Heart left ventricle (tissue), 16 donors: ENCODE measurements around the gene ESPNL. TPM values are rescaled to one million over a fixed set of nuclear protein-coding genes. Genes with fewer than 3 reads are reported as not detected.

Experiments
- ATAC-seq, 4 donors: fragments of 200-7000 bp; cut with Tn5 transposase; one replicate each; pipeline ENCODE4 v1.9.1; 2020 to 2022; ENCODE audit warnings: moderate library complexity in 4 of 4, mild to moderate bottlenecking in 3 of 4, moderate number of reproducible peaks in 1 of 4
- DNase-seq, 5 donors: peaks; one replicate each; pipeline ENCODE4 v3.0.0-alpha.2; 2020
- H3K27ac ChIP-seq, 12 donors: fragments of 200-600 bp; sonication (generic) in 4 of 12; one replicate each; pipeline versions ENCODE4 v1.5.0 to v1.8.0; 2016 to 2022; ENCODE audit warnings: mild to moderate bottlenecking in 2 of 12
- H3K27me3 ChIP-seq, 9 donors: fragments of 200-600 bp; sonication (generic) in 2 of 9; one replicate each; pipeline versions ENCODE4 v1.5.1 to v1.8.0; 2016 to 2022; ENCODE audit warnings: mild to moderate bottlenecking in 3 of 9
- H3K36me3 ChIP-seq, 9 donors: fragments of 200-600 bp; sonication (generic) in 2 of 9; one replicate each; pipeline versions ENCODE4 v1.5.0 to v1.8.0; 2018 to 2022; ENCODE audit warnings: mild to moderate bottlenecking in 2 of 9
- H3K4me1 ChIP-seq, 12 donors: fragments of 200-600 bp; sonication (generic) in 4 of 12; one replicate each; pipeline versions ENCODE4 v1.5.0 to v1.8.0; 2016 to 2022; ENCODE audit warnings: mild to moderate bottlenecking in 3 of 12
- H3K4me3 ChIP-seq, 12 donors: fragments of 200-600 bp; sonication (generic) in 4 of 12; one replicate each; pipeline versions ENCODE4 v1.5.0 to v1.8.0; 2017 to 2022; ENCODE audit warnings: mild to moderate bottlenecking in 9 of 12, moderate library complexity in 4 of 12
- H3K9me3 ChIP-seq, 12 donors: fragments of 200-600 bp; sonication (generic) in 4 of 12; one replicate each; pipeline versions ENCODE4 v1.5.0 to v1.8.0; 2016 to 2022; ENCODE audit warnings: mild to moderate bottlenecking in 1 of 12
- POLR2A ChIP-seq, 2 donors: fragments of 450-650 bp; IDR thresholded peaks; one replicate each; pipeline ENCODE4 v1.6.1; 2017; ENCODE audit warnings: antibody characterized with exemption in 2 of 2, mild to moderate bottlenecking in 2 of 2, moderate library complexity in 2 of 2
- WGBS, 4 donors: extraction: QIAGEN DNeasy Blood & Tissue Kit in 2 of 4; methylation state at CpG; one replicate each; pipeline versions ENCODE4 v1.1.5 to v1.1.7; 2013 to 2018; 5-methylcytosine and 5-hydroxymethylcytosine counted together
- intact Hi-C, 10 donors: fragments of 100-400 bp; cut with DNase I; formaldehyde crosslinking; loops; one replicate each; pipeline versions ENCODE4 v1.11.1 to v1.14.2; 2022
- polyA plus RNA-seq, 2 donors: library from polyadenylated mRNA; stranded (reverse); fragments of 200-250 nt; gene quantifications; one replicate each; pipeline ENCODE4 v1.2.3, GENCODE V29; 2013
- total RNA-seq, 9 donors: library from RNA; depleted of rRNA in 2 of 9; stranded (reverse); fragments of >200 nt in 2 of 9; fragmentation: NEBNext Ultra II Directional in 3 of 9; extraction: Animal tissue kit (Norgen Biotek cat#: 25700) in 3 of 9; gene quantifications; one replicate each; pipeline versions ENCODE4 v1.1.0 to v1.2.4, GENCODE V29; 2016 to 2023
- TF ChIP-seq, protein P1 (sequence below), 12 donors: fragments of 200-600 bp; sonication (generic) in 4 of 12; IDR thresholded peaks; one replicate each; pipeline versions ENCODE4 v1.5.0 to v1.8.0; 2018 to 2022; ENCODE audit warnings: antibody characterized with exemption in 12 of 12, mild to moderate bottlenecking in 5 of 12
- donor health status: ischemic (EF 13 %, LVEDD 7.1; RV severe dilation, severe dysfunction).
- donor health status: healthy with polysubstance abuse.
- donor health status: DM: no; HTN: yes; CAD: no.
- donor health status: DM: no; HTN: no; CAD: no.
- donor health status: ischemic (EF 25% LVEDD 6.9; RV normal size, moderate dysfunction).
- donor health status: ischemic (EF 25% LVEDD 5.7; RV mildly dilated, moderate dysfunction).
- donor health status: healthy.
- donor health status: DM: yes; HTN: yes; CAD: no.
- donor health status: ischemic (EF 35%, LVEDD 5.7; RV mildly dilated, moderate dysfunction).
- donor health status: nonischemic (EF 11% LVEDD 7.7; RV severe dilation, severe dysfunction).
- donor health status: DM: yes; HTN: yes; CAD: no.
- donor health status: PGD.
- donor health status: ischemic (EF 29% LVEDD 5.4; RV normal size, mild dysfunction).
- donor health status: nonischemic (EF 23%, LVEDD 6.1; RV moderate dilation, normal function).

ESPNL gene
- total and polyA plus RNA-seq, 11 donors, result 0.05 to 1.2 (median 0.27) TPM; not detected in 2

- intact Hi-C loops, result no loop called here
- Histone ChIP-seq H3K4me1 (peaks cover 0 to 12% (median 0%) of the 10 kb centered on the region in 12 donors), H3K9me3 (no peaks in the 10 kb centered on the region), H3K27ac (no peak overlapping the region), H3K27me3 (no peaks in the 10 kb centered on the region), H3K36me3 (peaks cover 0 to 4% (median 0%) of the 10 kb centered on the region in 9 donors), H3K4me3 (no peak overlapping the region)
- peak in 1 of 5 donors; percentile 58 for DNase-seq
- WGBS, 4 donors, result 87 to 91% (median 90%) methylated on average over 22 of the region's 22 CpGs
- no peak for TF ChIP-seq POLR2A (IDR thresholded peaks at IDR 0.05)
- TF ChIP-seq, protein P1, sequence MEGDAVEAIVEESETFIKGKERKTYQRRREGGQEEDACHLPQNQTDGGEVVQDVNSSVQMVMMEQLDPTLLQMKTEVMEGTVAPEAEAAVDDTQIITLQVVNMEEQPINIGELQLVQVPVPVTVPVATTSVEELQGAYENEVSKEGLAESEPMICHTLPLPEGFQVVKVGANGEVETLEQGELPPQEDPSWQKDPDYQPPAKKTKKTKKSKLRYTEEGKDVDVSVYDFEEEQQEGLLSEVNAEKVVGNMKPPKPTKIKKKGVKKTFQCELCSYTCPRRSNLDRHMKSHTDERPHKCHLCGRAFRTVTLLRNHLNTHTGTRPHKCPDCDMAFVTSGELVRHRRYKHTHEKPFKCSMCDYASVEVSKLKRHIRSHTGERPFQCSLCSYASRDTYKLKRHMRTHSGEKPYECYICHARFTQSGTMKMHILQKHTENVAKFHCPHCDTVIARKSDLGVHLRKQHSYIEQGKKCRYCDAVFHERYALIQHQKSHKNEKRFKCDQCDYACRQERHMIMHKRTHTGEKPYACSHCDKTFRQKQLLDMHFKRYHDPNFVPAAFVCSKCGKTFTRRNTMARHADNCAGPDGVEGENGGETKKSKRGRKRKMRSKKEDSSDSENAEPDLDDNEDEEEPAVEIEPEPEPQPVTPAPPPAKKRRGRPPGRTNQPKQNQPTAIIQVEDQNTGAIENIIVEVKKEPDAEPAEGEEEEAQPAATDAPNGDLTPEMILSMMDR (IDR thresholded peaks at IDR 0.05), result no peak
- ATAC-seq, result no peak
Measured at GRCh38 chr2:238096311-238097011, 3.7 kb upstream of the ESPNL start.

GRCh38 chr2:238097201-238097987 lies 2.7 kb upstream of the ESPNL start:
- ATAC-seq, result no peak
- H3K27me3 ChIP-seq, result no peaks in the 10 kb centered on the region
- H3K36me3 ChIP-seq, result peaks cover 0 to 4% (median 0%) of the 10 kb centered on the region in 9 donors
- H3K4me3 ChIP-seq, result no peak overlapping the region
- peak in 1 of 5 donors; percentile 49 for DNase-seq
- H3K4me1 ChIP-seq, result peaks cover 0 to 12% (median 0%) of the 10 kb centered on the region in 12 donors
- no peaks in the 10 kb centered on the region for H3K9me3 ChIP-seq
- H3K27ac ChIP-seq, result no peak overlapping the region
- intact Hi-C loops, result no loop called here
- TF ChIP-seq, protein P1 (IDR thresholded peaks at IDR 0.05), result no peak
- no peak for TF ChIP-seq POLR2A (IDR thresholded peaks at IDR 0.05)
- WGBS, 4 donors, result 81 to 88% (median 85%) methylated on average over 18 to 19 of the region's 19 CpGs

- Histone ChIP-seq H3K27me3 (no peaks in the 10 kb centered on the region), H3K9me3 (no peaks in the 10 kb centered on the region), H3K4me1 (peaks cover 0 to 12% (median 0%) of the 10 kb centered on the region in 12 donors), H3K36me3 (peaks cover 0 to 4% (median 0%) of the 10 kb centered on the region in 9 donors), H3K27ac (peak overlapping the region in 1 of 12 donors; percentile 67), H3K4me3 (no peak overlapping the region)
- no peak for TF ChIP-seq POLR2A (IDR thresholded peaks at IDR 0.05)
- TF ChIP-seq, protein P1 (IDR thresholded peaks at IDR 0.05), result no peak
- WGBS, 4 donors, result 74 to 82% (median 77%) methylated on average over 30 to 37 of the region's 37 CpGs
- peak in 3 of 4 donors; percentile 83 to 88 (median 86) for ATAC-seq
- intact Hi-C loops, result no loop called here
- peak in 4 of 5 donors; percentile 37 to 71 (median 60) for DNase-seq
Measured at GRCh38 chr2:238097988-238098871, 1.9 kb upstream of the ESPNL start.
